Left lung (tissue), 10 donors: ENCODE measurements around the gene CD300LG. TPM values are rescaled to one million over a fixed set of nuclear protein-coding genes. Genes with fewer than 3 reads are reported as not detected.

Source experiments
- ATAC-seq: fragments of 200-7000 bp; cut with Tn5 transposase; one replicate; pipeline ENCODE4 v1.9.1; 2020; ENCODE audit warnings: moderate library complexity
- DNase-seq, 4 donors: peaks; one replicate each; pipeline ENCODE4 v3.0.0-alpha.2; 2013 to 2020
- H3K27ac ChIP-seq, 2 donors: fragments of 200-600 bp; sonication (generic) in 1 of 2; one replicate each; pipeline versions ENCODE4 v1.5.0 to v1.8.0; 2020 to 2021
- H3K27me3 ChIP-seq, 2 donors: fragments of 200-600 bp; sonication (generic) in 1 of 2; one replicate each; pipeline versions ENCODE4 v1.5.0 to v1.8.0; 2020 to 2021
- H3K36me3 ChIP-seq, 2 donors: fragments of 200-600 bp; sonication (generic) in 1 of 2; one replicate each; pipeline versions ENCODE4 v1.5.0 to v1.8.0; 2020 to 2021
- H3K4me1 ChIP-seq, 2 donors: fragments of 200-600 bp; one replicate each; pipeline ENCODE4 v1.8.0; 2021
- H3K4me3 ChIP-seq, 2 donors: fragments of 200-600 bp; sonication (generic) in 1 of 2; one replicate each; pipeline versions ENCODE4 v1.5.0 to v1.8.0; 2020 to 2021; ENCODE audit warnings: mild to moderate bottlenecking in 1 of 2
- H3K9me3 ChIP-seq, 2 donors: fragments of 200-600 bp; sonication (generic) in 1 of 2; one replicate each; pipeline versions ENCODE4 v1.5.0 to v1.8.0; 2020 to 2021
- CTCF ChIP-seq, 2 donors: fragments of 200-600 bp; sonication (generic) in 1 of 2; IDR thresholded peaks; one replicate each; pipeline versions ENCODE4 v1.5.0 to v1.8.0; 2021; ENCODE audit warnings: antibody characterized with exemption in 2 of 2
- intact Hi-C, 2 donors: fragments of 100-400 bp; cut with DNase I; formaldehyde crosslinking; loops; one replicate each; pipeline versions ENCODE4 v1.11.2 to v1.14.2; 2022
- polyA plus RNA-seq, 6 donors: library from polyadenylated mRNA; unstranded; fragments of 120-200 nt; gene quantifications; one replicate each; pipeline ENCODE4 v1.2.1, GENCODE V29; 2013; ENCODE audit not compliant: insufficient read length in 6 of 6
- total RNA-seq, 2 donors: library from RNA; stranded (reverse); fragmentation: NEBNext Ultra II Directional; extraction: Animal tissue kit (Norgen Biotek cat#: 25700); gene quantifications; one replicate each; pipeline ENCODE4 v1.2.1, GENCODE V29; 2021
- donor health status: DM: no; HTN: yes; CAD: no.
- donor health status: DM: no; HTN: no; CAD: no.

The CD300LG gene
- total and polyA plus RNA-seq, 8 donors = 0.53 to 7.1 (median 1.5) TPM

DNA sequence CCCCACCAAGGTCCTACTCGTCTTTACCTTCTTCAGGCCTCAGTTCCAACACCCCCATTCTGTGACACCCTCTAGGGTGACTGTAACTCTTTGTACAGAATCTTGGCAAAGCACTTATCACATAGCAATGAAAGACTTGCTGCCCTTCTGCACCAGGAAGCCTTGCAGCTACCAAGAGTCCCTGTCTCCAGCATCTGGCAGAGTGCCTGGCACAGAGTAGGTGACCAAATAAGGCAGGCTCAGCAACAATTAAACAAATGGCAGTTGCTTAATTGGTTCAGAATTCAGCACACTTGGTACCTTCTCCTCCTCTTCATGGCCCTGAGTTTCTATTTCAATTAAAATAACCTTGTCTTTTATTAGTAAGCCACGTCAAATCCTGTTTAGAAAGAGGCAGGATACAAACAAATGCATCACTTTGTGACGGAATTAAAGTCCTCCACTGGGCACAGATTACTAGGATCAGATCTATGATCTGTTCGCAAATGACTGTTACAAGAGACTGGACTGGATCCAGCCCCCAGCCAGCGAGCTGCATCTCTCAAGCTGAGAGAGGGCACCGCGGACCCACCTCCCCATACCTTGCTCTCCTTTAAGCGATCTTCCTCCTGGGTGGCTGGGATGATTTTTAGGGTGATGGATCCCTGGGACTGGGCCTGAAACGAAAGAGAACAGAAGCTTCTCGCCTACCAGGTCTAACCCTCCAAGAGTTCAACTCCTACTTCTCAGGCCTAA lies 23.5 kb upstream of the CD300LG start:
- ATAC-seq = peak; percentile 85

DNA sequence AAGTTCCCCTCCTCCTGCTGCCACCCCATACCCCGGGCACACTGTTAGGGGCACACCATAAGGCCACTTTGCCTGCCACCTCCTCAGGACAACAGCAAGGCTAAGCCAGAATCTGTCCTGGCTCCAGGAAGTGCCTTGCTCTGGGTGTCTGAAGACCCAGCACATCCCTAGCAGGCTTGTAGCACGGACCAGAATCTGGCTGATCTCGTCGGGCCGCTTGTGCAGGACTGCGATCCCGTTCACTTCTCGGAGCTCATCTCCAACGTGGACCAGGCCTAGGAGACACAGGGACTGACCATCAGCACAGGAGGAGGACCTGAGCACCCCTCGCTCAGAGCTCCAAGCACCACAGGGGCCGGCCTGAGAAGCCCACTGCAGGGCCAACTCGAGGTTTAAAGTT lies 21.4 kb upstream of the CD300LG start:
- no peak for TF ChIP-seq CTCF (IDR thresholded peaks at IDR 0.05)
- ATAC-seq (no peak), DNase-seq (no peak)
- intact Hi-C loops = no loop called here
- H3K27ac ChIP-seq = no peak overlapping the region
- H3K36me3 ChIP-seq = peaks cover 0 to 49% of the 10 kb centered on the region in 2 donors
- H3K4me3 ChIP-seq = no peak overlapping the region
- H3K27me3 ChIP-seq = no peaks in the 10 kb centered on the region
- H3K9me3 ChIP-seq = no peaks in the 10 kb centered on the region
- peaks cover 0 to 12% of the 10 kb centered on the region in 2 donors for H3K4me1 ChIP-seq

More for the DNA sequence above, 23.5 kb upstream of the CD300LG start:
- peak overlapping the region; percentile 46 to 69 for H3K27ac ChIP-seq
- no peak for TF ChIP-seq CTCF (IDR thresholded peaks at IDR 0.05)
- DNase-seq = peak in 1 of 4 donors; percentile 78
- no peak overlapping the region for H3K4me3 ChIP-seq
- intact Hi-C loops = no loop called here
- no peaks in the 10 kb centered on the region for H3K27me3 ChIP-seq
- no peaks in the 10 kb centered on the region for H3K9me3 ChIP-seq
- H3K36me3 ChIP-seq = peaks cover 0 to 41% of the 10 kb centered on the region in 2 donors
- H3K4me1 ChIP-seq = peaks cover 0 to 12% of the 10 kb centered on the region in 2 donors

GRCh38 chr17:43826206-43826605 lies 20.8 kb upstream of the CD300LG start:
- Histone ChIP-seq H3K27me3 (peaks cover 0 to 2% of the 10 kb centered on the region in 2 donors), H3K4me1 (peaks cover 0 to 13% of the 10 kb centered on the region in 2 donors), H3K9me3 (no peaks in the 10 kb centered on the region), H3K36me3 (peaks cover 0 to 49% of the 10 kb centered on the region in 2 donors), H3K4me3 (no peak overlapping the region), H3K27ac (no peak overlapping the region)
- DNase-seq = no peak
- intact Hi-C loops = no loop called here
- TF ChIP-seq CTCF (IDR thresholded peaks at IDR 0.05) = no peak
- no peak for ATAC-seq

DNA sequence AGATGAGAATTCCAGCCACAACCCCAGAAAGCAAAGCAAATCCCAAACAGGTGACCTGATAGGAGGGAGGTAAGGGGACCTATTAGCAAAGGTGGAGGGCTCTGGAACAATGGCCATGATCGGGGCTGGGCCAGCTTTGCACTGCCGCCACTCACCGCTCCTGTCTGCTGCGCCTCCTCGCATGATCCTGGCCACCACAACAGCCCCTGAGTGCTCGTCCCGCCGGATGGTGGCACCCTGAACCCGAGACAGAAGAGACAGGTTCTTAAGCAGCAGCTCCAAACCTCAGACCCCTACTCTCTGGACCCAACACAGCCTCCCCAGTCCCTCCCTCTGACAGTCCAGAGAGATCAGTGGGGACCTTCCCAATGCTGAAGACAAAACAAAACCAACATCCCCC lies 19.4 kb upstream of the CD300LG start:
- ATAC-seq (no peak), DNase-seq (no peak)
- Histone ChIP-seq H3K27me3 (peaks cover 0 to 16% of the 10 kb centered on the region in 2 donors), H3K9me3 (no peaks in the 10 kb centered on the region), H3K27ac (no peak overlapping the region), H3K4me3 (no peak overlapping the region), H3K36me3 (peaks cover 0 to 49% of the 10 kb centered on the region in 2 donors), H3K4me1 (peaks cover 7 to 27% of the 10 kb centered on the region in 2 donors)
- TF ChIP-seq CTCF (IDR thresholded peaks at IDR 0.05) = no peak
- intact Hi-C loops = no loop called here

DNA sequence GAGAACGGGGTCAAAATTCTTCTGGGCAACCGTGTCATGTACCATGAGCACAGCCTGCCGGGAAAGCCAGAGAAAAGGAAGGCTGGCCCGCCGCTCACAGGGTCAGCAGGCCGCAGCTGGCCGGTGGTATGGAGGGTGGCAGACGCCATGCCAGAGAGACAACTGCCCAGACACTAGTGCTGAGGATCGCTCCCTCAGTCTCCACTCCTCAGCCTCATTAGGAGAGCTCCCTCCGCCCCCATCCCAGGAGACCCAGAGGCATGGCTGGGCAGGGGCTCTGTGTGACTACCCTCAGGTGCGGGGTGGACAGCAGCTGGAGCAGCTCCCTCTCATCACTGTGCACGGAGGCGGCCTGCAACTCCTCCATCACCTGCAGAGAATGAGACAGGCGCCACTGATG lies 17.2 kb upstream of the CD300LG start:
- intact Hi-C loops = loop anchor here in 1 of 2 donors (10.0 kb wide), 1 partner anchor 45 kb away; the partner anchor contains the start of gene CFAP97D1
- DNase-seq (no peak), ATAC-seq (no peak)
- Histone ChIP-seq H3K4me1 (peaks cover 12 to 28% of the 10 kb centered on the region in 2 donors), H3K27ac (no peak overlapping the region), H3K4me3 (no peak overlapping the region), H3K36me3 (peaks cover 0 to 48% of the 10 kb centered on the region in 2 donors), H3K9me3 (no peaks in the 10 kb centered on the region), H3K27me3 (peaks cover 0 to 37% of the 10 kb centered on the region in 2 donors)
- TF ChIP-seq CTCF (IDR thresholded peaks at IDR 0.05) = no peak
